GM12878 (cell line): ENCODE results near the gene TNRC18. TPM values are rescaled to one million over a fixed set of nuclear protein-coding genes. Genes with fewer than 3 reads are reported as not detected.

ENCODE experiments used
- ATAC-seq: fragments of 200-7000 bp; cut with Tn5 transposase; 3 replicates; pipeline ENCODE4 v1.9.1; 2020; ENCODE audit warnings: mild to moderate bottlenecking, moderate library complexity
- BruUV-seq: library from RNA; stranded (reverse); fragments of 400-500 nt; replicated peaks from 2 replicates; lab custom pipeline; 2021; lab: Mats Ljungman, UMichigan
- CTCF ChIA-PET: fragments of 300-600 bp; sonication (Branson Sonifier 250); formaldehyde crosslinking; extraction: SDS; loops from one replicate; lab custom pipeline; 2021; ENCODE audit warnings: inconsistent platforms; lab: Yijun Ruan, JAX
- POLR2A ChIA-PET: fragments of 350-600 bp; formaldehyde crosslinking; extraction: SDS; loops from one replicate; lab custom pipeline; 2021; ENCODE audit warnings: inconsistent platforms; lab: Charles Lee
- RAD21 ChIA-PET: fragments of 300-600 bp; sonication (Branson Sonifier 250); formaldehyde crosslinking; loops from one replicate; lab custom pipeline; 2023; ENCODE audit warnings: antibody characterized with exemption; ENCODE audit not compliant: unreplicated experiment; lab: Charles Lee
- SMC1A ChIA-PET: fragments of 300-600 bp; sonication (Branson Sonifier 250); formaldehyde crosslinking; loops from one replicate; lab custom pipeline; 2023; ENCODE audit not compliant: unreplicated experiment, uncharacterized antibody; lab: Charles Lee
- DNase-seq: peaks from one replicate; pipeline ENCODE4 v3.0.0-alpha.2; 2011; ENCODE audit warnings: low read depth, low spot score
- FAIRE-seq: peaks from 3 replicates; lab custom pipeline; 2011; peaks lifted over from hg19 to GRCh38; lab: Jason Lieb, UNC
- H2AFZ ChIP-seq: 2 replicates; pipeline ENCODE4 v1.6.0; 2011; ENCODE audit warnings: low read depth, low read length, control low read depth; ENCODE audit not compliant: control insufficient read depth
- H3K27ac ChIP-seq: 2 replicates; pipeline ENCODE4 v1.5.1; 2011; ENCODE audit warnings: control low read depth; ENCODE audit not compliant: control insufficient read depth, insufficient read depth
- H3K27me3 ChIP-seq, 2 experiments: replicated peaks in 1 of 2; 2 replicates each; pipeline versions ENCODE4 v1.6.0 to v1.6.1; 2011; ENCODE audit warnings: low read length in 1 of 2; ENCODE audit not compliant: control insufficient read depth in 2 of 2, insufficient read depth in 2 of 2
- H3K36me3 ChIP-seq, 2 experiments: 2 replicates each; pipeline ENCODE4 v1.5.1; 2011; ENCODE audit warnings: low read length in 1 of 2; ENCODE audit not compliant: control insufficient read depth in 2 of 2, insufficient read depth in 2 of 2
- H3K4me1 ChIP-seq: 2 replicates; pipeline ENCODE4 v1.6.1; 2011; ENCODE audit warnings: mild to moderate bottlenecking, low read length, moderate library complexity, mixed read lengths; ENCODE audit not compliant: control insufficient read depth, insufficient read depth
- H3K4me2 ChIP-seq: 2 replicates; pipeline ENCODE4 v1.6.0; 2011; ENCODE audit warnings: control low read depth; ENCODE audit not compliant: control insufficient read depth, insufficient read depth
- H3K4me3 ChIP-seq: fragments of 200-600 bp; sonication (generic); 2 replicates; pipeline ENCODE4 v1.5.1; 2016
- H3K79me2 ChIP-seq: 2 replicates; pipeline ENCODE4 v1.6.0; 2011; ENCODE audit warnings: low read length; ENCODE audit not compliant: control insufficient read depth, insufficient read depth
- H3K9ac ChIP-seq: 2 replicates; pipeline ENCODE4 v1.8.0; 2011; ENCODE audit warnings: low read length, control low read depth, mixed read lengths; ENCODE audit not compliant: control insufficient read depth, insufficient read depth
- H3K9me3 ChIP-seq: replicated peaks from 3 replicates; pipeline ENCODE4 v1.5.1; 2011; ENCODE audit warnings: mild to moderate bottlenecking, low read length; ENCODE audit not compliant: control insufficient read depth, insufficient read depth
- H4K20me1 ChIP-seq: 2 replicates; pipeline ENCODE4 v1.6.0; 2011; ENCODE audit not compliant: control insufficient read depth, insufficient read depth
- BRCA1 ChIP-seq: IDR thresholded peaks from 2 replicates; pipeline ENCODE4 v1.6.1; 2011; ENCODE audit warnings: low read depth, low read length, improper control_type of control experiment
- E4F1 ChIP-seq: fragments of 450-650 bp; IDR thresholded peaks from 2 replicates; pipeline ENCODE4 v1.6.1; 2018; ENCODE audit warnings: borderline replicate concordance, mild to moderate bottlenecking; ENCODE audit not compliant: partially characterized antibody
- EGR1 ChIP-seq, 2 experiments: IDR thresholded peaks; 1 replicate in 1 of 2; 2 replicates in 1 of 2; pipeline ENCODE4 v1.6.1; 2011 to 2012; ENCODE audit warnings: low read depth in 2 of 2, low read length in 2 of 2, borderline replicate concordance in 1 of 2, mild to moderate bottlenecking in 1 of 2, moderate library complexity in 1 of 2
- GABPA ChIP-seq: IDR thresholded peaks from 2 replicates; pipeline ENCODE4 v1.6.1; 2014; ENCODE audit warnings: antibody characterized with exemption, low read depth, mild to moderate bottlenecking, inconsistent platforms
- IKZF1 ChIP-seq: fragments of 450-650 bp; conservative IDR thresholded peaks from 2 replicates; pipeline ENCODE4 v1.6.1; 2017; ENCODE audit warnings: antibody characterized with exemption, mild to moderate bottlenecking
- MYB ChIP-seq: fragments of 150-350 bp; IDR thresholded peaks from 2 replicates; pipeline ENCODE4 v1.6.1; 2014; ENCODE audit warnings: mild to moderate bottlenecking, low read depth, low read length, borderline replicate concordance
- POU2F2 ChIP-seq: IDR thresholded peaks from 3 replicates; pipeline ENCODE4 v1.6.1; 2011; ENCODE audit warnings: low read depth, mild to moderate bottlenecking, low read length, borderline replicate concordance
- RAD51 ChIP-seq: fragments of 450-650 bp; IDR thresholded peaks from 2 replicates; pipeline ENCODE4 v1.6.1; 2016; ENCODE audit warnings: moderate library complexity, mild to moderate bottlenecking, inconsistent platforms
- RBBP5 ChIP-seq: fragments of 200-600 bp; sonication (generic); conservative IDR thresholded peaks from 2 replicates; pipeline ENCODE4 v1.6.1; 2016
- SMC3 ChIP-seq: IDR thresholded peaks from 2 replicates; pipeline ENCODE4 v1.6.1; 2011; ENCODE audit warnings: low read length, improper control_type of control experiment, borderline replicate concordance
- WGBS: methylation state at CpG from one replicate; pipeline ENCODE4 v1.1.6; 2016; ENCODE audit warnings: low lambda C conversion rate; ENCODE audit not compliant: insufficient replicate concordance, insufficient coverage; ENCODE audit errors: missing lambda C conversion rate; 5-methylcytosine and 5-hydroxymethylcytosine counted together
- in situ Hi-C: fragments of 300-500 bp; cut with MboI; formaldehyde crosslinking; loops from 9 replicates; pipeline ENCODE4 v1.14.3; 2018; ENCODE audit warnings: mixed read lengths
- intact Hi-C: fragments of 100-400 bp; cut with micrococcal nuclease; formaldehyde crosslinking; loops from one replicate; pipeline ENCODE4 v1.14.2; 2022; ENCODE audit not compliant: unreplicated experiment
- polyA plus RNA-seq, 11 experiments: library from polyadenylated mRNA; depleted of rRNA in 4 of 11; unstranded in 6 of 11; stranded (reverse) in 5 of 11; fragments of >200 nt; fragmentation: Nextera tagmentation in 4 of 11; fragmentation: Illumina TruSeq in 1 of 11; extraction: Ambion mirVana in 4 of 11; extraction: Trizol in 1 of 11; gene quantifications; 1 replicate in 1 of 11; 2 replicates in 10 of 11; pipeline versions ENCODE4 v1.2.1 to v1.2.3, GENCODE V29; 2011 to 2016; ENCODE audit warnings: inconsistent platforms in 2 of 11, missing spikeins in 2 of 11, low read depth in 1 of 11
- total RNA-seq, 4 experiments: library from RNA; depleted of rRNA in 3 of 4; stranded (reverse); fragments of >200 nt in 3 of 4; fragmentation: Illumina TruSeq in 1 of 4; extraction: Trizol in 1 of 4; gene quantifications; 2 replicates each; pipeline versions ENCODE4 v1.2.1 to v1.2.3, GENCODE V29; 2013 to 2021

Gene TNRC18
- total and polyA plus RNA-seq, 10 of the 15 experiments (the other 5 are each of a cell fraction or from before 2014, with no cell fraction given): 0.02 to 31.7 (median 5.4) TPM

GRCh38 chr7:5348134-5349004 is 75.3 kb downstream of the TNRC18 start:
- SMC1A ChIA-PET: no interaction called here
- Histone ChIP-seq H3K9ac (no peak overlapping the region), H3K79me2 (no peaks in the 10 kb centered on the region), H3K4me2 (no peak overlapping the region), H3K9me3 (peaks cover 7% of the 10 kb centered on the region; the same call in 1 of the 3 replicates), H3K27ac (no peak overlapping the region), H2AFZ (no peak overlapping the region), H3K27me3 (no peaks in the 10 kb centered on the region), H3K4me1 (no peaks in the 10 kb centered on the region), H4K20me1 (no peaks in the 10 kb centered on the region), H3K36me3 (peaks cover 5 to 23% of the 10 kb centered on the region in 2 experiments; a peak in 3 of 4 replicates), H3K4me3 (no peak overlapping the region)
- no peak for ATAC-seq
- POLR2A ChIA-PET: no interaction called here
- no peak for FAIRE-seq
- in situ Hi-C loops (no loop called here), intact Hi-C loops (no loop called here)
- no peak for DNase-seq
- no TSS peak for BruUV-seq
- WGBS: 89% methylated on average over 17 of the region's 21 CpGs
- TF ChIP-seq MYB: no peak
- TF ChIP-seq IKZF1: no peak
- no peak for TF ChIP-seq GABPA
- no peak for TF ChIP-seq SMC3
- no peak for TF ChIP-seq POU2F2
- no peak for TF ChIP-seq EGR1 (IDR thresholded peaks at IDR 0.05; ENCODE audit: borderline replicate concordance in 1 of 2, low read depth in 2 of 2, low read length in 2 of 2)
- no peak for TF ChIP-seq RAD51
- TF ChIP-seq E4F1: no peak
- TF ChIP-seq BRCA1: no peak
- TF ChIP-seq RBBP5: no peak
- CTCF ChIA-PET: no interaction called here
- RAD21 ChIA-PET: no interaction called here
